Keratinocyte (primary cell): ENCODE measurements around the gene CPVL.

Source experiments
- CTCF ChIP-seq, 3 experiments: IDR thresholded peaks in 1 of 3; conservative IDR thresholded peaks in 1 of 3; optimal IDR thresholded peaks in 1 of 3; 2 replicates in 2 of 3; 3 replicates in 1 of 3; pipeline versions ENCODE3 to v1.5.1; 2011; ENCODE audit warnings: low read length in 3 of 3, mild to moderate bottlenecking in 3 of 3, moderate library complexity in 2 of 3, control low read depth in 1 of 3, inconsistent platforms in 1 of 3; ENCODE audit not compliant: insufficient read depth in 2 of 3; ENCODE audit errors: extremely low read depth in 1 of 3
- EZH2 ChIP-seq: IDR thresholded peaks from one replicate; pipeline ENCODE4 v1.6.1; 2012; ENCODE audit warnings: inconsistent platforms, mild to moderate bottlenecking, low read length, moderate library complexity

GRCh38 chr7:29091715-29092114, 54.6 kb downstream of the CPVL start:
- TF ChIP-seq CTCF (optimal IDR thresholded peaks at IDR 0.05 in 1 of 3, IDR thresholded peaks at IDR 0.05 in 1 of 3, conservative IDR thresholded peaks at IDR 0.05 in 1 of 3; ENCODE audit: extremely low read depth in 1 of 3, insufficient read depth in 2 of 3, low read length in 3 of 3), result no peak
- TF ChIP-seq EZH2, result no peak
